ENCODE results near the gene UCN3. TPM values are rescaled to one million over a fixed set of nuclear protein-coding genes. Genes with fewer than 3 reads are reported as not detected.
A peak's percentile ranks its signal among the peaks of the same experiment; 100 is the strongest.
"Not testable (repeated sequence)": the region's sequence is repeated elsewhere in the genome, so short reads cannot be mapped to it uniquely, and the experiment has no call there.

UCN3 gene
- total RNA-seq, 1 experiment from 2014 or later = not detected

GRCh38 chr10:5404208-5405041 is 39.7 kb downstream of the UCN3 start, which contains the start of gene TUBAL3:
Gene TUBAL3 (minus strand): TSS chr10:5404828. CDS start chr10:5404792, 36 bp downstream.
- peak; percentile 46 for DNase-seq (ENCODE audit: low spot score)

- DNase-seq (ENCODE audit: low spot score) = no peak
These were observed 42.2 kb downstream of the UCN3 start for GRCh38 chr10:5406918-5407317.

- not testable (repeated sequence) for DNase-seq (ENCODE audit: low spot score)
These were observed 46.0 kb downstream of the UCN3 start for GRCh38 chr10:5410787-5411186.

- DNase-seq (ENCODE audit: low spot score) = no peak
These were observed 47.1 kb downstream of the UCN3 start for GRCh38 chr10:5411941-5412276.

GRCh38 chr10:5412277-5412941 is 47.6 kb downstream of the UCN3 start, which contains the start of gene NET1:
Gene NET1 (plus strand): TSS chr10:5412557. CDS start chr10:5412693, 136 bp downstream.
- DNase-seq (ENCODE audit: low spot score) = peak; percentile 90

- DNase-seq (ENCODE audit: low spot score) = peak; percentile 49
These were observed 48.5 kb downstream of the UCN3 start for GRCh38 chr10:5413012-5413938.

GRCh38 chr10:5416981-5417380 is 52.2 kb downstream of the UCN3 start:
- no peak for DNase-seq (ENCODE audit: low spot score)

- DNase-seq (ENCODE audit: low spot score) = no peak
These were observed 53.8 kb downstream of the UCN3 start for GRCh38 chr10:5418584-5418983.

GRCh38 chr10:5419466-5420094 is 54.8 kb downstream of the UCN3 start:
- peak; percentile 27 for DNase-seq (ENCODE audit: low spot score)

- DNase-seq (ENCODE audit: low spot score) = no peak
These were observed 59.0 kb downstream of the UCN3 start for GRCh38 chr10:5423771-5424170.

Other genes with a start within 250 kb of the UCN3 start
- gene AKR1C8, start 179.8 kb upstream of the UCN3 start, total RNA-seq (2014; rRNA removed; shearing (Covaris generic)) = not detected in 2 replicates
- not detected in 2 replicates for gene AKR1C4, start 168.1 kb upstream of the UCN3 start, total RNA-seq (2014; rRNA removed; shearing (Covaris generic))
- not detected in 2 replicates for gene TUBAL3, start 39.9 kb downstream of the UCN3 start, total RNA-seq (2014; rRNA removed; shearing (Covaris generic))
- 40.8 and 52.1 TPM in 2 replicates for gene NET1, start 47.6 kb downstream of the UCN3 start, total RNA-seq (2014; rRNA removed; shearing (Covaris generic))
- gene CALML5, start 134.6 kb downstream of the UCN3 start, total RNA-seq (2014; rRNA removed; shearing (Covaris generic)) = not detected in 2 replicates
- gene CALML3, start 160.0 kb downstream of the UCN3 start, total RNA-seq (2014; rRNA removed; shearing (Covaris generic)) = not detected in 2 replicates